Measurements from ENCODE around the gene RMND5B. TPM values are rescaled to one million over a fixed set of nuclear protein-coding genes. Genes with fewer than 3 reads are reported as not detected.
"Not testable (repeated sequence)": the region's sequence is repeated elsewhere in the genome, so short reads cannot be mapped to it uniquely, and the experiment has no call there.

Gene RMND5B
- total RNA-seq, 1 donor from 2014 or later = 28.0 TPM

- H3K27me3 Mint-ChIP-seq (ENCODE audit: insufficient read depth); H3K27ac Mint-ChIP-seq; H3K36me3 Mint-ChIP-seq (ENCODE audit: low read depth); intact Hi-C loops (cut with micrococcal nuclease); H3K9me3 Mint-ChIP-seq; H3K4me1 Mint-ChIP-seq (ENCODE audit: low read depth); DNase-seq (ENCODE audit: low spot score); H3K4me3 Mint-ChIP-seq: not testable (repeated sequence)
Measured at GRCh38 chr5:178127300-178128009, 3.4 kb upstream of the RMND5B start.

GRCh38 chr5:178129296-178129695 is 1.5 kb upstream of the RMND5B start:
- Mint-ChIP-seq H3K4me1 (ENCODE audit: low read depth) (peaks cover 11% of the 10 kb centered on the region), H3K27ac (no peak overlapping the region), H3K36me3 (ENCODE audit: low read depth) (peaks cover 12% of the 10 kb centered on the region), H3K9me3 (no peaks in the 10 kb centered on the region), H3K4me3 (peak overlapping the region; percentile 71), H3K27me3 (ENCODE audit: insufficient read depth) (peaks cover 3% of the 10 kb centered on the region)
- intact Hi-C loops (cut with micrococcal nuclease) = no loop called here
- DNase-seq (ENCODE audit: low spot score) = no peak

- not testable (repeated sequence) for H3K27me3 Mint-ChIP-seq (ENCODE audit: insufficient read depth); H3K27ac Mint-ChIP-seq; DNase-seq (ENCODE audit: low spot score); H3K9me3 Mint-ChIP-seq
- peaks cover 11% of the 10 kb centered on the region for H3K4me1 Mint-ChIP-seq (ENCODE audit: low read depth)
- H3K36me3 Mint-ChIP-seq (ENCODE audit: low read depth) = peaks cover 14% of the 10 kb centered on the region
- peak overlapping the region; percentile 71 for H3K4me3 Mint-ChIP-seq
- intact Hi-C loops (cut with micrococcal nuclease) = loop anchor here (1.0 kb wide), 2 partner anchors 9 to 17 kb away; partner anchors contain the start of gene N4BP3
Measured at GRCh38 chr5:178130234-178130575, 609 bp upstream of the RMND5B start.

- Mint-ChIP-seq H3K4me1 (ENCODE audit: low read depth) (peaks cover 12% of the 10 kb centered on the region), H3K9me3 (no peaks in the 10 kb centered on the region), H3K27me3 (ENCODE audit: insufficient read depth) (peaks cover 3% of the 10 kb centered on the region), H3K4me3 (peak overlapping the region; percentile 83), H3K36me3 (ENCODE audit: low read depth) (peaks cover 21% of the 10 kb centered on the region), H3K27ac (peak overlapping the region; percentile 54)
- intact Hi-C loops (cut with micrococcal nuclease) = loop anchor here (1.0 kb wide), 2 partner anchors 15 to 22 kb away; partner anchors contain the start of gene NHP2
- DNase-seq (ENCODE audit: low spot score) = no peak
Measured at GRCh38 chr5:178131446-178131996, 707 bp downstream of the RMND5B start.

GRCh38 chr5:178136990-178137389 is 6.2 kb downstream of the RMND5B start:
- DNase-seq (ENCODE audit: low spot score) = no peak
- Mint-ChIP-seq H3K27ac (no peak overlapping the region), H3K4me1 (ENCODE audit: low read depth) (peaks cover 10% of the 10 kb centered on the region), H3K9me3 (no peaks in the 10 kb centered on the region), H3K36me3 (ENCODE audit: low read depth) (peaks cover 37% of the 10 kb centered on the region), H3K4me3 (no peak overlapping the region), H3K27me3 (ENCODE audit: insufficient read depth) (no peaks in the 10 kb centered on the region)
- intact Hi-C loops (cut with micrococcal nuclease) = no loop called here

GRCh38 chr5:178137991-178138390 is 7.2 kb downstream of the RMND5B start:
- Mint-ChIP-seq H3K36me3 (ENCODE audit: low read depth) (peaks cover 44% of the 10 kb centered on the region), H3K4me3 (no peak overlapping the region), H3K9me3 (no peaks in the 10 kb centered on the region), H3K4me1 (ENCODE audit: low read depth) (peaks cover 10% of the 10 kb centered on the region), H3K27ac (no peak overlapping the region), H3K27me3 (ENCODE audit: insufficient read depth) (no peaks in the 10 kb centered on the region)
- intact Hi-C loops (cut with micrococcal nuclease) = no loop called here
- DNase-seq (ENCODE audit: low spot score) = no peak

GRCh38 chr5:178141550-178141949 is 10.7 kb downstream of the RMND5B start:
- no peak for DNase-seq (ENCODE audit: low spot score)
- Mint-ChIP-seq H3K27ac (no peak overlapping the region), H3K36me3 (ENCODE audit: low read depth) (peaks cover 48% of the 10 kb centered on the region), H3K4me3 (no peak overlapping the region), H3K4me1 (ENCODE audit: low read depth) (peaks cover 14% of the 10 kb centered on the region), H3K9me3 (no peaks in the 10 kb centered on the region), H3K27me3 (ENCODE audit: insufficient read depth) (no peaks in the 10 kb centered on the region)
- intact Hi-C loops (cut with micrococcal nuclease) = no loop called here

- H3K4me1 Mint-ChIP-seq (ENCODE audit: low read depth) = peaks cover 16% of the 10 kb centered on the region
- no peaks in the 10 kb centered on the region for H3K27me3 Mint-ChIP-seq (ENCODE audit: insufficient read depth)
- H3K4me3 Mint-ChIP-seq = no peak overlapping the region
- H3K27ac Mint-ChIP-seq = no peak overlapping the region
- no peaks in the 10 kb centered on the region for H3K9me3 Mint-ChIP-seq
- H3K36me3 Mint-ChIP-seq (ENCODE audit: low read depth) = peaks cover 54% of the 10 kb centered on the region
- intact Hi-C loops (cut with micrococcal nuclease) = no loop called here
- no peak for DNase-seq (ENCODE audit: low spot score)
Measured at GRCh38 chr5:178142642-178143041, 11.8 kb downstream of the RMND5B start.

- Mint-ChIP-seq H3K27me3 (ENCODE audit: insufficient read depth) (no peaks in the 10 kb centered on the region), H3K9me3 (no peaks in the 10 kb centered on the region), H3K4me1 (ENCODE audit: low read depth) (peaks cover 22% of the 10 kb centered on the region), H3K27ac (no peak overlapping the region), H3K4me3 (no peak overlapping the region), H3K36me3 (ENCODE audit: low read depth) (peaks cover 58% of the 10 kb centered on the region)
- intact Hi-C loops (cut with micrococcal nuclease) = no loop called here
- no peak for DNase-seq (ENCODE audit: low spot score)
Measured at GRCh38 chr5:178143246-178143645, 12.4 kb downstream of the RMND5B start.

- no peaks in the 10 kb centered on the region for H3K27me3 Mint-ChIP-seq (ENCODE audit: insufficient read depth)
- no peak overlapping the region for H3K27ac Mint-ChIP-seq
- intact Hi-C loops (cut with micrococcal nuclease) = no loop called here
- H3K4me3 Mint-ChIP-seq = no peak overlapping the region
- no peak for DNase-seq (ENCODE audit: low spot score)
- H3K9me3 Mint-ChIP-seq = no peaks in the 10 kb centered on the region
- peaks cover 29% of the 10 kb centered on the region for H3K4me1 Mint-ChIP-seq (ENCODE audit: low read depth)
- H3K36me3 Mint-ChIP-seq (ENCODE audit: low read depth) = peaks cover 60% of the 10 kb centered on the region
Measured at GRCh38 chr5:178143901-178144300, 13.1 kb downstream of the RMND5B start.

- Mint-ChIP-seq H3K27ac (no peak overlapping the region), H3K36me3 (ENCODE audit: low read depth) (peaks cover 63% of the 10 kb centered on the region), H3K9me3 (no peaks in the 10 kb centered on the region), H3K4me1 (ENCODE audit: low read depth) (peaks cover 50% of the 10 kb centered on the region), H3K27me3 (ENCODE audit: insufficient read depth) (no peaks in the 10 kb centered on the region), H3K4me3 (no peak overlapping the region)
- peak; percentile 49 for DNase-seq (ENCODE audit: low spot score)
- intact Hi-C loops (cut with micrococcal nuclease) = loop anchor here (1.0 to 2.0 kb wide), 3 partner anchors 18 to 70 kb away; no protein-coding TSS in a partner anchor
Measured at GRCh38 chr5:178145965-178146820, 15.4 kb downstream of the RMND5B start.

- peaks cover 68% of the 10 kb centered on the region for H3K36me3 Mint-ChIP-seq (ENCODE audit: low read depth)
- DNase-seq (ENCODE audit: low spot score) = no peak
- intact Hi-C loops (cut with micrococcal nuclease) = loop anchor here (2.0 kb wide), 1 partner anchor 27 kb away; no protein-coding TSS in a partner anchor
- H3K27ac Mint-ChIP-seq = no peak overlapping the region
- H3K9me3 Mint-ChIP-seq = no peaks in the 10 kb centered on the region
- H3K4me1 Mint-ChIP-seq (ENCODE audit: low read depth) = peaks cover 59% of the 10 kb centered on the region
- no peak overlapping the region for H3K4me3 Mint-ChIP-seq
- no peaks in the 10 kb centered on the region for H3K27me3 Mint-ChIP-seq (ENCODE audit: insufficient read depth)
Measured at GRCh38 chr5:178147406-178147805, 16.6 kb downstream of the RMND5B start.
